NCI-H1930 (cell line): Measurements from ENCODE around the gene ZWILCH.

Experiments
- DNase-seq, 2 experiments: peaks; one replicate each; lab custom pipeline; 2025; lab: John Stamatoyannopoulos, UW

The ZWILCH gene

GRCh38 chr15:66545255-66545654, 40.1 kb downstream of the ZWILCH start:
- no peak for DNase-seq

GRCh38 chr15:66555685-66556084, 50.6 kb downstream of the ZWILCH start:
- no peak for DNase-seq

GRCh38 chr15:66558271-66558670, 53.1 kb downstream of the ZWILCH start:
- no peak for DNase-seq

- DNase-seq, result no peak
These were observed 55.9 kb downstream of the ZWILCH start for GRCh38 chr15:66560856-66561525.

GRCh38 chr15:66563126-66563525, 58.0 kb downstream of the ZWILCH start:
- DNase-seq, result no peak

DNA sequence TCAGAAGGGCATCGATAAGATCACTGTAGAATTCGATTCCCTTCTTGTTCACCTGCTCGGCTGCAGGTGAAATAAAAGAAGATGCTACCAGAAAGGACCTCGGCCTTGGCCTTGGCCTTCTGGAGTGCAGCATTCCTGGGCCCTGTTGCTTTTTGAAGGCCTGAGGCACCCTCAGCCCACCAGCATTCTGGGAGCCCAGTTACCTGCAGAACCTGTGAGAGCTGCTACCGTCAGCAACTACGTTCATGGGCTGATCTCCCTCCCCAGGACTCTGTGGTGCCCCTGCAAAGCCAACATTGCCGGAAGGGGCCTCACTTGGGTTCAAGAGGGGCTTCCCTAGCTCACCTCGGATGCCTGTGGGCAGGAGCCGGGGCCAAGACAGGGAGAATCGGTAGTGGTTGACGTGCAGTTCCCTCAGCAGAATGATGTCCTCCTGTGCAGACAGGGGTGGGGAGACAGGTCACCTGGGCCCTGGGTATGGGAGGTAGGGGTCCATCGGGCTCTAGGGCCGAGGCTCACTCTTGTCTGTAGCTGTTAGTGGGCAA, 58.5 kb downstream of the ZWILCH start:
- DNase-seq, result no peak

GRCh38 chr15:66564136-66565041, 59.3 kb downstream of the ZWILCH start:
- no peak for DNase-seq

GRCh38 chr15:66565141-66565641, 60.1 kb downstream of the ZWILCH start:
- no peak for DNase-seq

- DNase-seq, result no peak
These were observed 60.6 kb downstream of the ZWILCH start, which contains the start of gene LCTL for GRCh38 chr15:66565741-66566144. TSS of gene LCTL (minus strand) at chr15:66565998. CDS start at chr15:66565365, 633 bp downstream.

GRCh38 chr15:66566963-66567531, 61.9 kb downstream of the ZWILCH start:
- peak; percentile 9 to 30 for DNase-seq

DNA sequence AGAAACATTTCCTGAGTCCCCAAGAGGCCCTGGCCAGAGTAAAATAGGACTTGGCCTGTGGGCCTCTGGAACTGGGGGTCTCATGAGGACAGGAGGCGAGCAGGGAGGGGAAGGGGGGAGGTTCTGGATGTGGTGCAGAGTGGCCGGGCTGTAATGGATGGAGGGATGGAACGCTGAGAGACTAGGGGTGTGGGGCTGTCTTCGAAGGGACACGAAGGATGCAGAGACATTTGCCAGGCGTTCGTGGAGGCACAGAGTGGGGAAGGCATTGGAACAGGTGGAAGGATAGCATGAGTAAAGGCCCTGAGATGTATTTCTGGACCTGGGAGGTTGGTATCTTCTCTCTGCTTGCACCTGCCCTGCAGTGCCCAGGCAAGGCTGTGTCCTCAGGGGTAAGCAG, 62.8 kb downstream of the ZWILCH start:
- no peak for DNase-seq

- DNase-seq, result no peak
These were observed 64.5 kb downstream of the ZWILCH start for GRCh38 chr15:66569461-66570137.

DNA sequence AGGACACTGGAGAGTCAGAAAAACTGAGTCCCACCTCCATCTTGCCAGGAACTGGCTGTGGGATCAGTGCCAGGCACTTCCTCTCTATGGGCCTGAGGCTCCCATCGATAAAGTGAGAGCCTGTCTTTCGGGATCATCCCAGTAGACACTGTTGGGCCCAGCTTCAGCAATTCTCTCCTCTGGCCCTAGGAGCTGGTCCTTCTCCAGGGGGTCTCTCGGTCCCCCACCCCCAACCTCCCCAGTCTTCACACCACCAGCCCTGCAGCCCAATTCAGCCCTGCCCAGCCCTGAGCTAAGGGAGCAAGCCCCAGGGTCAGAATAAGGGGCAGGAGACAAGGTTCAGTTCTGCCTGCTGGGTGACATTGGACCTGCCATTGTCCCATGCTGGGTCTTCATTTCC, 65.2 kb downstream of the ZWILCH start:
- no peak for DNase-seq

DNA sequence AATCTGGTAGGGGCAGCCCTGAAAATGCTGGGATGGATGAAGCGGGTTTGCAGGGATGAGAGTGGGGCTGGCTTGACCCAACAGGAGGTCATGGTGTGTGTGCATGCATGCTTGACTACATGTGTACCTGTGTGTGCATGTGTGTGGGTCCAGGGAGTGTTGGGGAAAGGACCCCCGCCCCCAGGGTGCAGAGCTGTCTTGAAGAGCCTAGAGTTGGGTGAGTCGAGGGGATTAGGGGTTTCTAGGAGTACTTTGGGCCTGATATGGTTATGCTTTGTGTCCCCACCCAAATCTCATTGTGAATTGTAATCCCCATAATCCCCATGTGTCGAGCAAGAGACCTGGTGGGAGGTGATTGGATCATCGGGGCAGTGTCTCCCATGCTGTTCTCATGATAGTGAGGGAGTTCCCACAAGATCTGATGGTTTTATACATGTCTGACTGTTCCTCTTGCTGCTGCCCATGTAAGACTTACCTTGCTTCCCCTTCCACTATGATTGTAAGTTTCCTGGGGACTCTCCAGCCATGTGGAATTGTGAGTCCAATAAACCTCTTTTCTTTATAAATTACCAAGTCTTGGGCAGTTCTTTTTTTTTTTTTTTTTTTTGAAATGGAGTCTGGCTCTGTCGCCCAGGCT, 65.8 kb downstream of the ZWILCH start:
- no peak for DNase-seq

DNA sequence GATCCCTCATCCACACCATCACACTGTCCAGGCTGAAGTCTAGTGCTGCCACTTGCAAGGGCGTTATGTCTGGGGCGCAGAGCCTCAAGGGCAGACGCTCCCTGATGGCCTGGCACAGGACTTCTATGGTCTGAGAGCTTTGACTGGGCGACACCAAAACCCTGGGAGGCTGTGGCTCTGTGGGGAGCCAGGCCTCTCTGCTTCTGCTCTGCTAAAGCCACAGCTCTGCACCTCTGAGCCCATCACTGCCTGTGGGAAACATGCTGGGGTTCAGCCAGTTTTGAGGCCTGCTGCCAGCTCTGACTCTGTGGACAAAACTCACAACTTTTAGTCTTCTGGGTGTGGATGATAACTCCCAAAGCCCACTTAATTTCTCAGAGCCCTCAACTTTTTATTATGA, 67.0 kb downstream of the ZWILCH start:
- no peak for DNase-seq

DNA sequence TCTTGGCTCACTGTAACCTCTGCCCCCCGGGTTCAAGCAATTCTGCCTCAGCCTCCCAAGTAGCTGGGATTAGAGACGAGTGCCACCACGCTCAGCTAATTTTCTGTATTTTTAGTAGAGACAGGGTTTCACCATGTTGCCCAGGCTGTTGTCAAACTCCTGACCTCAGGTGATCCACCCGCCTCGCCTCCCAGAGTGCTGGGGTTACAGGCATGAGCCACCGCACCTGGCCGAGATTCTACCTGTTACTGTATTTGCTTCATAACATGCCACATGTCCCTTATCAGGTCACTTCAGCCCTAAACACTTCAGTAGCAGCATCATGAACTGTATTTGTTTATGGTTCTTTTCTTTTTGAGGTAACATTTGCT, 68.2 kb downstream of the ZWILCH start:
- no peak for DNase-seq

DNA sequence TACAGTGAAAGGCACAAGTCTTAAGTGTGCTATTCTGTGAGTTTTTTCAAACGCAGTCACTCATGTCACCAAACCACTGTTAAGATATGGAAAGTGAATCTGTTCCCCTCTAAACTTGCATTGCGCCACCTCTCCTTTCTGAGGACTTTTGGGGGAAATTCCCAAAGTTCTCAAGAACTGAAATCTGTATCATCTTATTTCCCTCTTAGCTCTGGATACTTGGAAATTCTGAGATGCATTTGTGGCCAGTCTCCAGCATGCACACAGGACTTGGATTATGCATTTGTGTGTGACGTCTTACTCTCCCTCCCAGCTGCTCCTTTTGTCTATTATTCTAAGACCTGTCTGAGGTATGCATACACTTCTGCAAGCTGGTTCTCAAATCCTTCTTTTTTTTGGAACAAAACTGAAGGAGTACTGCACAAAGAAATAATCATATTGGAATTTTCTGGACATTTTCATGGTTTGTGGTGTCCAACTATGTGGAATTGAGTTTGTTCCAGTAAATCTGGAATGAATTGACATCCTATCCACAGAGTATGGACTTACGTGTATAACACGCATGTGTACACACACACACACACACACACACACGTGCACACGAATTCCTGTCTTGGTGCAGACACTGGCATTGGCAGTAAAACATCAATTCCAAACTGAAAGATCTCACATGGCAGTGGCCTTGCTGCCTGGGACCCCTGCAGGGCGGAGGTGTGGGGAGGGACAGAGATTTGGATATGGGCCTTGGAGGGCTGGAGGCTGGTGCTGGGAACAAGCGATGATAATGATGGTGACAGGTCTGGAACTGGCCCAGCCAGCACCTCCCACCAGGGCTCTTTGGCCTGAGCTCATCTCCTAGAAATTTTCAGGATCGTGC, 68.8 kb downstream of the ZWILCH start:
- DNase-seq, result no peak

DNA sequence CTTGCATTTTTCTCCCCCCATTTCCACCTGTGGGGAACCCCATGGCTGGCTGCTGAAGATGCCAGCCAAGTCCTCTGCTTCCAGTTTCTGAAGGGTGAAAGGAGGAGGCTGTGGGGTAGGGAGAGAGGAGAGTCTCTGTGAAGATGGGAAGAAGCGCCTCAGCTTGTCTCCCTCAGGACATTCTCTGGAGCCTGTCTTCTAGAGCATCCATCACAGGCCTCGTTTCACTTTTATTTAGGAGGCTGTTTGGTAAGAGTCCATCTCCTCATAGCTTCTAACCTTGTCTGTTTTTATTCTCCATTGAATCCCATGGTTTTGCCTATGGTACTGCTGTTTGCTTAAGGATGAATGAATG, 69.4 kb downstream of the ZWILCH start:
- no peak for DNase-seq

GRCh38 chr15:66578286-66578875, 73.3 kb downstream of the ZWILCH start:
- no peak for DNase-seq

DNA sequence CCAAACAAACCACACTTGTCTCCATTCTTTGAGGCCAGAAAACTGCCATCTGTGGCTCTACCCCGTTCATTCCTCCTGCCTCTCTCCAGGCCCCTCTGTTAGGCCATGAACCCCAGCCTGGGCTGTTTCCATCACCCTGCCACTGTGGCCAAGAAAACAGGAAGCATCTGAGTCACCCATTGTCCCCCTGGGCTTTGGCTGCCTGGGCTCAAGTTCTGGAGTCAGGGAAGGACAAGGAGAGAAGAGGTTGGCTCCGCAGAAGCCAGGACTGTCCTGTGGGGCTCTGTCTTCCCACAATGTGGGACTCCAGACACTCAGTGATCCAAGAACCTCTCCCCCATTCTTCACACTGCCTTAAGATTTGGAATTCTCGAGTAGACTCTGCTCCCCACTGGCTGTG, 75.5 kb downstream of the ZWILCH start:
- no peak for DNase-seq
